GM12865 (cell line): ENCODE results near the gene SNX20.

Source experiments
- DNase-seq: peaks from one replicate; pipeline ENCODE4 v3.0.0; 2010; ENCODE audit warnings: low read depth
- H3K4me3 ChIP-seq: 2 replicates; pipeline ENCODE4 v1.5.1; 2011; ENCODE audit warnings: mild to moderate bottlenecking, low read depth, low read length, control low read depth
- CTCF ChIP-seq: IDR thresholded peaks from 2 replicates; pipeline ENCODE4 v1.5.1; 2011; ENCODE audit warnings: low read length, control low read depth, low read depth, inconsistent platforms; ENCODE audit not compliant: insufficient read depth; ENCODE audit errors: missing control alignments

Gene SNX20

DNA sequence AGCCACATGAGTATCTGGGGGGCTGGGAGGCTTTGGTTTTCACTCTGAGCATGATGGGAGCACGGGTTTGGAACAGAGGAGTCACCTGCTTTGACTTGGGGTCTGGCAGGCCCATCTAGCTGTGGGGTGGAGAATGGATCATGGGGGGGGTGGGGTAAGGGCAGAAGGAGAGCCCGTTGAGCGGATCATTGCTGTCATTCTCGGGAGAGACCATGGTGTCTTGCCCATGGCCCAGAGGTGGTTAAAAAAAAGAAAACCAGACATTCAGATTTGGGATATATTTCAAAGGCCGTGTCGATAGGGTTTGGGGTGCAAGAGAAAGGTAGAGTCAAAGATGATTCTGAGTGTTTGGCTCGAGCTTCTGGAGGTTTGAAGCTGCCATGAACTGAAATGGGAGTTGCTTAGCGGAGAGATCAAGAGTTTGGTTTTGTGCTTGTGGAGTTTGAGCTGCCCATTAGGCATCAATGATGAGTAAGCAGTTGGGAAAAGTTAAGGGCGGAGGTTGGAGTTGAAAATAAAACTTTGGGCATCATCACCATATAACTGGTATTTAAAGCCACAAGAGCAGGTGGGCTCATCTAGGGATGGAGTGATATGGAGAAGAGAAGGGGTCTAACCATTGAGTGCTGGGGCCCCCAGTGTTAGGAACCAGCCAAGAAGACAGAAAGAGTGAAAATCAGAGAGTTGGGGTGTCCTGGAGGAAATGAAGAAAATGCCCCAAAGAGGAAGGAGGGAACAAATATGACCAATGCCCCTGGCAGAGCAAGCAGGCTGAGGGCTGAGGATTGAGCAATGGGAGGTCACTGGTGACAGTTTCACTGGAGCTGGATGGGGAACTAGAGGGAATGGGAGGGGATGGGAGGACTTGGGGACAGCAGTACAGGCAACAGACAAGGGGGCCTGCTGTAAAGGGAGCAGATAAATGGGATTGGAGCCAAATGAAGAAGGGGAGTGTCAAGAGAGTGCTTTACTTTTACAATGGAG is 14.2 kb upstream of the SNX20 start:
- DNase-seq: no peak
- TF ChIP-seq CTCF: no peak
- peak overlapping the region; percentile 60 for H3K4me3 ChIP-seq

GRCh38 chr16:50694206-50694605 is 13.1 kb upstream of the SNX20 start:
- DNase-seq: peak; percentile 43
- H3K4me3 ChIP-seq: peak overlapping the region; percentile 60
- no peak for TF ChIP-seq CTCF

GRCh38 chr16:50692999-50693781 is 12.1 kb upstream of the SNX20 start, which contains the start of gene NOD2:
NOD2 (plus strand) TSS chr16:50693606; CDS start chr16:50699496, 5,890 bp downstream.
- peak within 1 kb of the TSS; percentile 60 for H3K4me3 ChIP-seq
- DNase-seq: peak; percentile 32
- TF ChIP-seq CTCF: no peak

DNA sequence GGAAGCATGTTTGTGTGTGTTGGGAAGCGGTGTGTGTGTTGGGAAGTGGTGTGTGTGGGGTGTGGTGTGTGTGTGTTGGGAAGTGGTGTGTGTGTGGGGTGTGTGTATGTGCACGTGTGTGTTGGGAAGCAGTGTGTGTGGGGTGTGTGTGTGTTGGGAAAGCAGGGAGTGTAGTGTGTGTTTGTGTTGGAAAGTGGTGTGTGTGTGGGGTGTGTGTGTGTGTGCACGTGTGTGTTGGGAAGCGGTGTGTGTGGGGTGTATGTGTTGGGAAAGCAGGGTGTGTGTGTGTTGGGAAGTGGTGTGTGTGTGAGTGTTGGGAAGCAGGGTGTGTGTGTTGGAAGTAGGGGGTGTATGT is 11.5 kb upstream of the SNX20 start:
- H3K4me3 ChIP-seq: no peak overlapping the region
- DNase-seq: no peak
- no peak for TF ChIP-seq CTCF

DNA sequence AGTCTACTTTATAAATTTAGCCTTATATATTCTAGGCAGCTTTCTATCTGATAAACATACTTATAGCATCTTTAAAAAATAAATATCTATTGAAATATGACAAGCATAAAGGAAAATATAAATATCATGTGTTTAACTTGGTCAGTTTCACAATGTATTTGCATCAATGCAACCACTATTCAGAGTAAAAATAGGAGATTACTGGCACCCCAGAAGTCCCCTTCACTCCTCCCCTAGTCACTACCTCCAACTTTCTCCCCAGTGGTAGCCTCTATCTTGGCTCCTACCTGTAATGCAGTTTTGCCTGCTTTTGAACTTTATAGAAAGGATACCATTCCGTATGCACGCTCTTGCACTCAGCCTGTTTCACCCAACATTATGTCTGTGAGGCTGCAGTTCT is 9.1 kb upstream of the SNX20 start:
- TF ChIP-seq CTCF: no peak
- H3K4me3 ChIP-seq: no peak overlapping the region
- DNase-seq: peak; percentile 18

GRCh38 chr16:50688867-50689266 is 7.8 kb upstream of the SNX20 start:
- DNase-seq: no peak
- no peak for TF ChIP-seq CTCF
- H3K4me3 ChIP-seq: no peak overlapping the region
